ENCODE results near the gene PDGFA.
A peak's percentile ranks its signal among the peaks of the same experiment; 100 is the strongest.

The PDGFA gene

DNA sequence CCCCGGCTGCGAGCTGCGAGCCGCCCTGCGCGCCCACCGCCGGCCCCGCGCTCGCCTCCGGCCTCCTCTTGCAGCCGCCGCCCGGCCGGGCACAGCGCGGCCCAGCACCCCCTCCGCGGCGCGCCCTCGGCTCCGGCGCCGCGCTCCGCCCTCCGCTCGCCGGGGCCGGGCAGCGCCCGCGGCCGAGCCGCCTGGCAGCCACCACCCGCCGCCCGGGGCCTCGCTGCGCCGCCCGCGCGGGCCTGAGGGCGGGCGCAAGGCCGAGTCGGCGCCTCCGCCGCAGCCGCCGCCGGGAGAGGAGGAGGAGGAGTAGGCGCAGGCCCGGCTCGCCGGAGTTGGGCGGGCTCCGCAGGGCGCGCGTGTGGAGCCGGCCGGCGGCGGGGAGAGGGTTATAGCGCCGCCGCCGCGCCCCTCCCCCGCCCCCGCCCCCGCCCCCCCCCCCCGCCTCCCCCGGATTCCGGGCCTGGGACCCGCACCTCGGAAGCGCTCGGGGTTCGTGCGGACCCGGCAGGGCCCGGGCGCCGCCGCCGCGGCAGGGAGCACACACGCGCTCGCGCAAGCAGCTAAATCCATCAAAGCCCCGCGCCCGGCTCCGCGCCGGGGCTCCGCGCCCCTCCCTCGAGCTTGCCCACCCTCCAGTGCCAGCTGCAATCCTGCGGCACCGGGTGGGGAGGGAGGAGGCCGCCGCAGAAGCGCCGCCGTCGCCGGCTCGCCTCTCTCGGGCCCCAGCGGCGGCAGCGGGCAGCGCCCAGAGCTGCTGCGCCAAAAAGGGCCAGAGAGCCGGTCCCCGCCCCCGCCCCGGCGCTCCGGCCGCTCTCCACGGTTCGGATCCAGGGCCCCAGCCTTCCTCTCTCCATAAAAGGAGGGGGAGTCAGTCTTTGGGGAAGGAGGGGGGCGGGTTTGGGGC, at the start of gene PDGFA:
TSS of gene PDGFA (minus strand) at position 363 of the 907 bp plus-strand sequence. CDS start 845 bp downstream, outside the sequence.
- Histone ChIP-seq H3K9ac (ENCODE audit: insufficient read length) (no peak within 1 kb of the TSS), H3K36me3 (ENCODE audit: insufficient read depth, low read length) (no peaks in the 10 kb centered on the region), H3K27ac (no peak within 1 kb of the TSS), H3K9me3 (ENCODE audit: low read depth, low read length) (no peaks in the 10 kb centered on the region), H3K4me3 (peak within 1 kb of the TSS; percentile 57)
- TF ChIP-seq EZH2 (IDR thresholded peaks at IDR 0.05) = peak; percentile 84
- TF ChIP-seq POLR2AphosphoS5 (IDR thresholded peaks at IDR 0.05; ENCODE audit: borderline replicate concordance, low read depth, low read length) = no peak
- no peak for TF ChIP-seq FOXP2 (optimal IDR thresholded peaks at IDR 0.05; ENCODE audit: control extremely low read depth, extremely low read length, insufficient read depth)
- no peak for DNase-seq (ENCODE audit: low read depth, low spot score)

DNA sequence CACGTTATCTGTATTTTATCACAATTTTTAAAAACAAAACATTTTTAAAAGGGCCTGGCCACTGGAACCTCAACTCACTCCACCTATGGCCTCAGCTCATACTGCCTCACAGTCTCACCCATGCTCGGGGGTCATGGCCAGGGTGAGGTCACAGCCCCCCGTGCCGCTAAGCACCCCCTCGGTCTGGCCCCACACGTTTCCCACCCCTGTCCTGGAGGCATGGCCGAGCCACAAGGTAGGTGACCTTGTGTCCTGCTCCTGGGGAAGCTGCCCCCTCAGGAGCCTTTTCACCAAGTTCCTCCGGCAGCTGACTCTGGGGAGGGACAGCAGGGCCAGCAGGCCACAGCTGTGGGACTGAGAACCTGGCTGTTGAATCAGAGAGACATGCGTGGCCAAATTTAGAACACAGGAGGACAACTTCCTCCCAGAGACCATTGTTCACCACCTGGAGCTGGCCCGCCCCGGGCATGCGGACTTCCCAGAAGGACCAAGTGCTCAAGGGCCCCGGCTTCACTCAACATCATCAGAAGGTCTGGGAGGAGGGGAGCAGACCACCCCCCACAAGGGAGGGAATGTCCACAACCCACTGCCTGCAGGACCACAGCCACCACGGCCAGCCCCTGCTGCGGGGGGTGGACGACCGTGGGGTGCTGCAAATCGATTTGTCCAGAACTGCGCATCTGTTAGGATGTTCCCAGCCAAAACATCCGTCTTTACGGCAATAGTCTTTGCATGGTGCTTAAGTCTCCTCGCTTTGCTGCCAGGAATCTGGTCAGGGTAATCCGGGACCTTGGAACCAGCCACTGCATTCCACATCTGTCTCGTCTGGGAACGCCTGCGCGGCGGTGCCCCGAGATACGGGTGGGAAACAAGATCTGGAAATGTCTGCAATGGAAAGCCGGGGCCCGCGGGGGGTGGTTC, 48.6 kb upstream of the PDGFA start:
- TF ChIP-seq EZH2 (IDR thresholded peaks at IDR 0.05) (no peak), POLR2AphosphoS5 (IDR thresholded peaks at IDR 0.05; ENCODE audit: borderline replicate concordance, low read depth, low read length) (no peak), FOXP2 (optimal IDR thresholded peaks at IDR 0.05; ENCODE audit: control extremely low read depth, extremely low read length, insufficient read depth) (no peak)
- Histone ChIP-seq H3K27ac (no peak overlapping the region), H3K36me3 (ENCODE audit: insufficient read depth, low read length) (no peaks in the 10 kb centered on the region), H3K4me3 (no peak overlapping the region), H3K9me3 (ENCODE audit: low read depth, low read length) (no peaks in the 10 kb centered on the region), H3K9ac (ENCODE audit: insufficient read length) (no peak overlapping the region)
- DNase-seq (ENCODE audit: low read depth, low spot score) = no peak

DNA sequence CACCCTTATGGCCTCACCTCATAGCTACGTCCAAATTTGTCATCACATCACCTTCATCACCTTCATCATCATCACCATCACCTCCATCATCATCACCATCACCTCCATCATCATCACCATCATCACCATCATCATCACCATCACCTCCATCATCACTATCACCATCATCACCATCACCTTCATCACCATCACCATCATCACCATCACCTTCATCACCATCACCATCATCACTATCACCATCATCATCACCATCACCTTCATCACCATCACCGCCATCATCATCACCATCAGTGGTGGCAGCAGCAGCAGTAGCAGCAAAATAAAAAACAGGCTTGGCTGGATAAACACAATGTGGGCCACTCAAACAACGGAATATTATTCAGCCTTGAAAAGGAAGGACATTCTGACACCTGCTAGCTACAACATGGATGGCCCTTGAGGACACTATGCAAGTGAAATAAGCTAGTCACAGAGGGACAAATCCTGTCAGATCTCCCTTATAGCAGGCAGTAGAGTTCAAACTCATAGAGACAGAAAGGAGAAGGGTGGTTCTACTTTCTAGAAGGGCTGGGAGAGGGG, 47.7 kb upstream of the PDGFA start:
- H3K9me3 ChIP-seq (ENCODE audit: low read depth, low read length) = no peaks in the 10 kb centered on the region
- TF ChIP-seq EZH2 (IDR thresholded peaks at IDR 0.05) = no peak
- no peak for TF ChIP-seq POLR2AphosphoS5 (IDR thresholded peaks at IDR 0.05; ENCODE audit: borderline replicate concordance, low read depth, low read length)
- no peak for TF ChIP-seq FOXP2 (optimal IDR thresholded peaks at IDR 0.05; ENCODE audit: control extremely low read depth, extremely low read length, insufficient read depth)
- H3K27ac ChIP-seq = no peak overlapping the region
- no peak for DNase-seq (ENCODE audit: low read depth, low spot score)
- H3K4me3 ChIP-seq = no peak overlapping the region
- no peaks in the 10 kb centered on the region for H3K36me3 ChIP-seq (ENCODE audit: insufficient read depth, low read length)
- no peak overlapping the region for H3K9ac ChIP-seq (ENCODE audit: insufficient read length)

DNA sequence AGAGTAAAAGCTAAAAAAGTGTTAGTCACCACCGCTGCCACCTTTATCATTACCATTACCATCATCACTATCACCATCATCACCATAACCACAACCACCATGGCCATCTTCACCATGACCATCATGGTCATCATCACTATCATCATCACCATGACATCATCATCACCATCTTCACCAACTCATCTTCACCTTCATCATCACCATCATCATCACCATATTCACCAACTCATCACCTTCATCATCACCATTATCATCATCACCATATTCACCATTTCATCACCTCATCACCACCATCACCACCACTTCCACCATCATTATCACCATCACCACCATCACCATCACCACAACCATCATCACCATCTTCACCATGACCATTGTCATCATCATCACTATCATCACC, 46.5 kb upstream of the PDGFA start:
- no peak overlapping the region for H3K4me3 ChIP-seq
- H3K9ac ChIP-seq (ENCODE audit: insufficient read length) = no peak overlapping the region
- no peaks in the 10 kb centered on the region for H3K36me3 ChIP-seq (ENCODE audit: insufficient read depth, low read length)
- DNase-seq (ENCODE audit: low read depth, low spot score) = no peak
- TF ChIP-seq FOXP2 (optimal IDR thresholded peaks at IDR 0.05; ENCODE audit: control extremely low read depth, extremely low read length, insufficient read depth) (no peak), EZH2 (IDR thresholded peaks at IDR 0.05) (no peak)
- H3K27ac ChIP-seq = no peak overlapping the region
- H3K9me3 ChIP-seq (ENCODE audit: low read depth, low read length) = no peaks in the 10 kb centered on the region

DNA sequence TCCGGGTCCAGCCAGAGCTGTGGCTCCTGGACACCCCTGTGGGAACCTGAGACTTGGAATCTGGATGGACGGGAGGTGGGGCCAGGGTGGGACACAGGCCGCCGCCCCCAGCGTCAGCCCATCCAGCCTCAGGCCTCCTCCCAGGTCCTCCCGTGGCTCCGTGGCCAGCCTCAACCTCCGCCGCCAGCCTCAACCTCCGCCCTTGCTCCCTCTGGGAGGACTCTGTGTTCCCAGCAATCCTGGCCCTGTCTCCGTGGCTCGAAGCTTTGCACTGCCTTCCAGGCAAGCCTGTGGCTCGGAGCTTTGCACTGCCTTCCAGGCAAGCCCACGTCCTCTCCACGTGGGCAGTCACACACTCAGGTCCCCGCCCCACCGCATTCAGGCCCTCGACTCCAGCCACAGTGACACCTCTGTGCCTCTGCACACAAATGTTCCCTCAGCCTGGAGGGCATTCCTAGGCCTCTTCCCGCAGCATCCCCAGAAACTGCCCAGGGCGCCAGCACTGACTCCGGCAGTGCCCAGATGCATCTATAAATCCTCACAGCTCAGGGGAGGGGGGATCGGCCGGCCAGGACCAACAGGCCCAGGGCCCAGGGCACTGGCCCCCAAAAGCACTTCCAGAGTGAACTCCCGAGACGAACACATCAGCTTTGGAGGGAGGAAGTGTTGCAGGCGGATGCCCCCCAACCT, 44.7 kb upstream of the PDGFA start:
- no peak overlapping the region for H3K9ac ChIP-seq (ENCODE audit: insufficient read length)
- H3K4me3 ChIP-seq = no peak overlapping the region
- H3K27ac ChIP-seq = no peak overlapping the region
- no peaks in the 10 kb centered on the region for H3K36me3 ChIP-seq (ENCODE audit: insufficient read depth, low read length)
- TF ChIP-seq FOXP2 (optimal IDR thresholded peaks at IDR 0.05; ENCODE audit: control extremely low read depth, extremely low read length, insufficient read depth) = no peak
- H3K9me3 ChIP-seq (ENCODE audit: low read depth, low read length) = no peaks in the 10 kb centered on the region
- no peak for DNase-seq (ENCODE audit: low read depth, low spot score)

DNA sequence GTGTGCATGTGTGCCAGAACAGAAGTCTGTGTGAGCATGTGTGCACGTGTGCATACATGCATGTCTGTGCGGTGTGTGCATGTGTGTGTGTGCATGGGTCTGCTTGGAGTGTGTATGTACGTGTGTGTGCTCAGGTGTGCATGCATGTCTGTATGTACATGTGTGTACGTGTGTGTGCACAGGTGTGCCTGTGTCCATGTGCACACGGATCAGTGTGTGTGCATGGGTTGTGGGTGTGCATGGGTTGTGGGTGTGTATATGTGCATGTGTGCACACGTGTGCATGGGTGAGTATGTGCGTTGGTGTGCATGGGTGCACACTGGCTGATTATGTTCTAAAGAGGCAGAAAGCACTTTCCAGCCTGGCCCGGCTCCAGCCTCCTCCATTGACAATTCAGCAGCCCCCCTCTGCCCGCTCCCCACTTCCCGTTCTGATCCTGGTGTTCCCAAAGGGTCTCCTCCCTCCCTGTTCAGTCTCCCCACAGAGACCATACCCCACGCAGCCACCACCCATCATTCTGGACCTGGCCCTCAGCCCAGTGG, 44.1 kb upstream of the PDGFA start:
- no peak overlapping the region for H3K9ac ChIP-seq (ENCODE audit: insufficient read length)
- no peaks in the 10 kb centered on the region for H3K36me3 ChIP-seq (ENCODE audit: insufficient read depth, low read length)
- no peak for DNase-seq (ENCODE audit: low read depth, low spot score)
- H3K27ac ChIP-seq = no peak overlapping the region
- TF ChIP-seq EZH2 (IDR thresholded peaks at IDR 0.05) = no peak
- TF ChIP-seq FOXP2 (optimal IDR thresholded peaks at IDR 0.05; ENCODE audit: control extremely low read depth, extremely low read length, insufficient read depth) = no peak
- TF ChIP-seq POLR2AphosphoS5 (IDR thresholded peaks at IDR 0.05; ENCODE audit: borderline replicate concordance, low read depth, low read length) = no peak
- no peaks in the 10 kb centered on the region for H3K9me3 ChIP-seq (ENCODE audit: low read depth, low read length)
- no peak overlapping the region for H3K4me3 ChIP-seq

DNA sequence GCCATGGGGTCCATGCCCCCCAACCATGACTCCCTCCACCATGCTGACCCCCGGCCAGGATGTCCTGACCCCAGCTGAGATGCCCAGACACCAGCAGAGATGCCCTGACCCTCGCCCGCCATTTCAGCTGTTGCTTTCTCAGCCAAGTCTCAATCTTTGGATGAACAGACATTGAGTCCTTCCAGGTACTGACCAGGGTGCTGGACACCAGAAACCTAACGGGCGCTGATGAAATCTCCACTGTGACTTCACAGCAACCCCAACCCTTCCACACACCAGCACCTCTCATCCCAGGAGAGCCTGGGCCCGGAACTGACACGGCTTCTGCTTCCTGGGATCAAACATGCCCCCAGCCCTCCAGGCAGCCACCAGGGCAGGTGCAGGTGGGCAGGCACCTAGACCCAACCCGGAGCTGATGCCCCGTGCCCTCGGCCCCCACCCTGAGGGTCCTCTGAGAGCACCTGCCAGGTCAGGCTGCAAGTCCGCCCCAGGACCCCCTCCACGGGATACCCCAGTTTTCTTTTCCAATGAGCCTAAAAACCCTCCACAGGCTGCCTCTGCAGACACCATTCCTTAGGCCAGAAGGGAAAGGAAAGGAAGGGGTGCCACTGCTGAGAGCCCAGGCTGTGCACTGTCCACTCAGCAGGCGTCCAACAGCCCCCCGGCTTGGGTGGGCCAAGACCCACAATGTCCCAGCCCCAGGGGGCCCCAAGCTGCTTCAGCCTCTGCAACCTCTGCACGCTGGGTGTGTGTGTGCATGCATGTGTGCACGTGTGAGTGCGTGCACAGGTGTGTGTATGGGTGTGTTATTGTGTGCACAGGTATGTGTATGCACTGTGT, 43.4 kb upstream of the PDGFA start:
- H3K4me3 ChIP-seq = no peak overlapping the region
- no peak for TF ChIP-seq FOXP2 (optimal IDR thresholded peaks at IDR 0.05; ENCODE audit: control extremely low read depth, extremely low read length, insufficient read depth)
- no peak for TF ChIP-seq POLR2AphosphoS5 (IDR thresholded peaks at IDR 0.05; ENCODE audit: borderline replicate concordance, low read depth, low read length)
- no peak for TF ChIP-seq EZH2 (IDR thresholded peaks at IDR 0.05)

More for the DNA sequence above, 43.4 kb upstream of the PDGFA start:
- no peak overlapping the region for H3K9ac ChIP-seq (ENCODE audit: insufficient read length)
- no peaks in the 10 kb centered on the region for H3K36me3 ChIP-seq (ENCODE audit: insufficient read depth, low read length)
- H3K9me3 ChIP-seq (ENCODE audit: low read depth, low read length) = no peaks in the 10 kb centered on the region
- no peak overlapping the region for H3K27ac ChIP-seq
- no peak for DNase-seq (ENCODE audit: low read depth, low spot score)

Measured in SK-N-MC (cell line).